GM12874 (cell line): Measurements from ENCODE around the gene METTL24.

ENCODE experiments used
- TF ChIP-seq, protein P1 (sequence below): IDR thresholded peaks from 2 replicates; pipeline ENCODE4 v1.5.1; 2011; ENCODE audit warnings: low read depth, mild to moderate bottlenecking, control low read depth, low read length, moderate library complexity; ENCODE audit not compliant: insufficient read depth

Gene METTL24

DNA sequence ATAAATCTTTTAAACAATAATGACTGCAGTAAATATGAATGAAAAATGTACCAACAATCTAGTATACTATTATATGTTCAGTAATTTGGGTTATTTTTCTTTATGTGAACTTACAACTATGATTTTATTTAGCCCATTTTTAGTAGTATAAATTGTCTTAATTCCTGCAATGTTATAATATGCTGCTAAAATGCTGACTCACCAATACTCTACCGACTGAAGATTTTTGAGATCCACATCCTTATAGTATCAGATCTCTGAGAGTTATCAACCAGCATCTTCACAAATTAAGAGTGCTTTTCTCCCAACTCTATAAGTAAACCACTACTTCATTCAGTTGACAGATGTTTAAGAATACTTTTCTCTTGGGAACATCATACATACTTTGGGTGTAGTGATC lies 161.3 kb downstream of the METTL24 start:
- TF ChIP-seq, protein P1, sequence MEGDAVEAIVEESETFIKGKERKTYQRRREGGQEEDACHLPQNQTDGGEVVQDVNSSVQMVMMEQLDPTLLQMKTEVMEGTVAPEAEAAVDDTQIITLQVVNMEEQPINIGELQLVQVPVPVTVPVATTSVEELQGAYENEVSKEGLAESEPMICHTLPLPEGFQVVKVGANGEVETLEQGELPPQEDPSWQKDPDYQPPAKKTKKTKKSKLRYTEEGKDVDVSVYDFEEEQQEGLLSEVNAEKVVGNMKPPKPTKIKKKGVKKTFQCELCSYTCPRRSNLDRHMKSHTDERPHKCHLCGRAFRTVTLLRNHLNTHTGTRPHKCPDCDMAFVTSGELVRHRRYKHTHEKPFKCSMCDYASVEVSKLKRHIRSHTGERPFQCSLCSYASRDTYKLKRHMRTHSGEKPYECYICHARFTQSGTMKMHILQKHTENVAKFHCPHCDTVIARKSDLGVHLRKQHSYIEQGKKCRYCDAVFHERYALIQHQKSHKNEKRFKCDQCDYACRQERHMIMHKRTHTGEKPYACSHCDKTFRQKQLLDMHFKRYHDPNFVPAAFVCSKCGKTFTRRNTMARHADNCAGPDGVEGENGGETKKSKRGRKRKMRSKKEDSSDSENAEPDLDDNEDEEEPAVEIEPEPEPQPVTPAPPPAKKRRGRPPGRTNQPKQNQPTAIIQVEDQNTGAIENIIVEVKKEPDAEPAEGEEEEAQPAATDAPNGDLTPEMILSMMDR = no peak

DNA sequence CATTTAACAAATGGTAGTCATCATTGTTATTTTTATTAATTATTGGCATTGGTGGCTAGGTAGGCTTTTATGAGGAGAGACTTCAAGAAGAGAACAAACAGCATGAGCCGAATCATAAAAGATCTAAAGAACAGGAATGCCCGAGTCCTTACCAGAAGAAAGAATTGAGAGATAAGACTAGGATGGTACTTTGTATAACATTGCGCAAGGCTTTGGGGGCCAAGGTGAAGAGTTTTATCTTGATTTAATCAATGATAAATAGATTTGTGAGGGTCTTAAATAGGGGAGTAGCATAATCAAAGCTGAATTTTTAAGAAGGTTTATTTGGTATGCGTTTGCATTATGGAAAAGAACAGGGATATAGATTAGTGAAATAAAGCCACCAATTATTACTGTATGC lies 162.5 kb downstream of the METTL24 start:
- TF ChIP-seq, protein P1 = no peak
